Measurements from ENCODE around the gene GRAMD1B.

GRCh38 chr11:123511037-123511870 is 81.2 kb downstream of the GRAMD1B start:
- TF ChIP-seq CTCF (conservative IDR thresholded peaks at IDR 0.05) (peak; percentile 94), EZH2 (IDR thresholded peaks at IDR 0.05; ENCODE audit: low read depth) (no peak)
